Esophagus (tissue), 2 donors: ENCODE data around the gene PCBD1. TPM values are rescaled to one million over a fixed set of nuclear protein-coding genes. Genes with fewer than 3 reads are reported as not detected.

ENCODE experiments used
- H3K27ac ChIP-seq, 2 donors: one replicate each; pipeline ENCODE4 v1.5.1; 2013; ENCODE audit warnings: low read depth in 2 of 2, mild to moderate bottlenecking in 2 of 2, inconsistent platforms in 1 of 2, low read length in 1 of 2, moderate library complexity in 1 of 2
- H3K27me3 ChIP-seq, 2 donors: one replicate each; pipeline ENCODE4 v1.6.1; 2013; ENCODE audit warnings: low read length in 2 of 2, control low read depth in 1 of 2, mild to moderate bottlenecking in 1 of 2; ENCODE audit not compliant: insufficient read depth in 2 of 2, control insufficient read depth in 1 of 2
- H3K36me3 ChIP-seq, 2 donors: one replicate each; pipeline ENCODE4 v1.6.1; 2013; ENCODE audit warnings: low read length in 1 of 2; ENCODE audit not compliant: control insufficient read depth in 2 of 2, insufficient read depth in 2 of 2
- H3K4me1 ChIP-seq, 2 donors: one replicate each; pipeline ENCODE4 v1.6.1; 2013; ENCODE audit warnings: low read length in 1 of 2; ENCODE audit not compliant: control insufficient read depth in 2 of 2, insufficient read depth in 2 of 2
- H3K4me3 ChIP-seq, 2 donors: one replicate each; pipeline ENCODE4 v1.5.1; 2013; ENCODE audit warnings: low read length in 2 of 2, mild to moderate bottlenecking in 2 of 2, low read depth in 1 of 2, moderate library complexity in 1 of 2
- H3K9me3 ChIP-seq, 2 donors: one replicate each; pipeline ENCODE4 v1.6.1; 2013; ENCODE audit warnings: mild to moderate bottlenecking in 2 of 2, low read depth in 1 of 2, low read length in 1 of 2, moderate library complexity in 1 of 2; ENCODE audit not compliant: control insufficient read depth in 2 of 2, insufficient read depth in 1 of 2
- WGBS, 2 donors: extraction: QIAGEN DNeasy Blood & Tissue Kit; methylation state at CpG; one replicate each; pipeline ENCODE4 v1.1.7; 2013; 5-methylcytosine and 5-hydroxymethylcytosine counted together
- polyA plus RNA-seq, 2 donors: library from polyadenylated mRNA; stranded (reverse); fragments of 200-250 nt; gene quantifications; one replicate each; pipeline ENCODE4 v1.2.3, GENCODE V29; 2013
- donor health status: healthy with polysubstance abuse.
- donor health status: Bipolar disorder and iron deficiency.

PCBD1 gene
- polyA plus RNA-seq, 2 donors, result 42.5 to 60.4 TPM

- 84 to 88% methylated on average over 27 of the region's 27 CpGs for WGBS, 2 donors
- Histone ChIP-seq H3K27me3 (no peaks in the 10 kb centered on the region), H3K9me3 (no peaks in the 10 kb centered on the region), H3K36me3 (no peaks in the 10 kb centered on the region), H3K27ac (no peak overlapping the region), H3K4me3 (no peak overlapping the region), H3K4me1 (no peaks in the 10 kb centered on the region)
Observed at GRCh38 chr10:70905071-70906021, 17.0 kb upstream of the PCBD1 start.

- Histone ChIP-seq H3K27me3 (no peaks in the 10 kb centered on the region), H3K27ac (no peak overlapping the region), H3K36me3 (no peaks in the 10 kb centered on the region), H3K4me1 (no peaks in the 10 kb centered on the region), H3K9me3 (no peaks in the 10 kb centered on the region), H3K4me3 (no peak overlapping the region)
- WGBS, 2 donors, result 54 to 60% methylated on average over 14 of the region's 14 CpGs
Observed at GRCh38 chr10:70903262-70903921, 15.0 kb upstream of the PCBD1 start.

- 78 to 81% methylated on average over 5 of the region's 5 CpGs for WGBS, 2 donors
- Histone ChIP-seq H3K27ac (no peak overlapping the region), H3K36me3 (no peaks in the 10 kb centered on the region), H3K4me3 (no peak overlapping the region), H3K4me1 (no peaks in the 10 kb centered on the region), H3K9me3 (no peaks in the 10 kb centered on the region), H3K27me3 (no peaks in the 10 kb centered on the region)
Observed at GRCh38 chr10:70902661-70903261, 14.4 kb upstream of the PCBD1 start.

DNA sequence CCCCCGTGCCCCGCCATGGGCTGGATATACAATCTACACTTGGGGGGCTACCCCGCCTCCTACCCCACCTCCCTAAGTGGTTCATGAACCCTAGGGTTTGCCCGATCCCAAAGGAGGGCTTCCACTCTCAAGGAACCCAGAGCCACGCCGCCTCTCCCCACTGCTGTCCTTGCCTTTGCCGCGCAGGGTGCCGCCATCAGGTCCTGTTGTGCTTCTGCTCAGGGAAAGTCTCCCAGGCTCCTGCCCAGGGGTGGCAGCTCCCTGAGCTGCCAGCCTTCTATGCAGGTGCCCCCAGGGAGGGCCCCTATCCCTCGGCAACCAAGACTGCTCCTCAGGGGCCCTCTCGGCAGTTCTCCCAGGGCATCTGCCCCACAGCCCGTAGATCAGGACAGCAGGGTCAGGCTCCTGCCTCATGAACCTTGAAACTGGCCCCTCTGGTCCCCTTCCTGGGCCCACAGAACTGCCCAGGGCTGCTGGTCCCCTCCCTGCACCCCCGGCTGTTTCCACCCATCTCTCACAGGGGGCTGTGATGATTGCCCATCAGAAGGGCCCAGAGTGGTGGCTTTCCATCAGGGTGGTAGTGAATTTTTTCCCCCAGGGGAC, 13.0 kb upstream of the PCBD1 start:
- 92 to 93% methylated on average over 13 of the region's 13 CpGs for WGBS, 2 donors

GRCh38 chr10:70899096-70899495, 10.7 kb upstream of the PCBD1 start:
- Histone ChIP-seq H3K4me1 (no peaks in the 10 kb centered on the region), H3K9me3 (no peaks in the 10 kb centered on the region), H3K36me3 (no peaks in the 10 kb centered on the region), H3K27me3 (no peaks in the 10 kb centered on the region), H3K27ac (no peak overlapping the region), H3K4me3 (no peak overlapping the region)
- WGBS, 2 donors, result 73 to 77% methylated on average over 4 of the region's 4 CpGs

More for the DNA sequence above, 13.0 kb upstream of the PCBD1 start:
- Histone ChIP-seq H3K36me3 (no peaks in the 10 kb centered on the region), H3K4me1 (no peaks in the 10 kb centered on the region), H3K27ac (no peak overlapping the region), H3K9me3 (no peaks in the 10 kb centered on the region), H3K4me3 (no peak overlapping the region), H3K27me3 (no peaks in the 10 kb centered on the region)

- no peak overlapping the region for H3K4me3 ChIP-seq
- WGBS, 2 donors, result 60 to 67% methylated on average over 3 of the region's 3 CpGs
- H3K4me1 ChIP-seq, result no peaks in the 10 kb centered on the region
- no peak overlapping the region for H3K27ac ChIP-seq
- no peaks in the 10 kb centered on the region for H3K36me3 ChIP-seq
- no peaks in the 10 kb centered on the region for H3K9me3 ChIP-seq
- no peaks in the 10 kb centered on the region for H3K27me3 ChIP-seq
Observed at GRCh38 chr10:70898687-70899086, 10.3 kb upstream of the PCBD1 start.

GRCh38 chr10:70896551-70896950, 8.2 kb upstream of the PCBD1 start:
- no peak overlapping the region for H3K4me3 ChIP-seq
- no peaks in the 10 kb centered on the region for H3K36me3 ChIP-seq
- no peaks in the 10 kb centered on the region for H3K9me3 ChIP-seq
- no peaks in the 10 kb centered on the region for H3K27me3 ChIP-seq
- H3K4me1 ChIP-seq, result no peaks in the 10 kb centered on the region
- WGBS, 2 donors, result 96% methylated on average over 1 of the region's 1 CpG
- H3K27ac ChIP-seq, result no peak overlapping the region

GRCh38 chr10:70894416-70894815, 6.1 kb upstream of the PCBD1 start:
- H3K27me3 ChIP-seq, result no peaks in the 10 kb centered on the region
- no peaks in the 10 kb centered on the region for H3K36me3 ChIP-seq
- no peak overlapping the region for H3K27ac ChIP-seq
- peaks cover 0 to 4% of the 10 kb centered on the region in 2 donors for H3K4me1 ChIP-seq
- H3K4me3 ChIP-seq, result no peak overlapping the region
- no peaks in the 10 kb centered on the region for H3K9me3 ChIP-seq
- WGBS, 2 donors, result 91 to 96% methylated on average over 2 of the region's 2 CpGs

DNA sequence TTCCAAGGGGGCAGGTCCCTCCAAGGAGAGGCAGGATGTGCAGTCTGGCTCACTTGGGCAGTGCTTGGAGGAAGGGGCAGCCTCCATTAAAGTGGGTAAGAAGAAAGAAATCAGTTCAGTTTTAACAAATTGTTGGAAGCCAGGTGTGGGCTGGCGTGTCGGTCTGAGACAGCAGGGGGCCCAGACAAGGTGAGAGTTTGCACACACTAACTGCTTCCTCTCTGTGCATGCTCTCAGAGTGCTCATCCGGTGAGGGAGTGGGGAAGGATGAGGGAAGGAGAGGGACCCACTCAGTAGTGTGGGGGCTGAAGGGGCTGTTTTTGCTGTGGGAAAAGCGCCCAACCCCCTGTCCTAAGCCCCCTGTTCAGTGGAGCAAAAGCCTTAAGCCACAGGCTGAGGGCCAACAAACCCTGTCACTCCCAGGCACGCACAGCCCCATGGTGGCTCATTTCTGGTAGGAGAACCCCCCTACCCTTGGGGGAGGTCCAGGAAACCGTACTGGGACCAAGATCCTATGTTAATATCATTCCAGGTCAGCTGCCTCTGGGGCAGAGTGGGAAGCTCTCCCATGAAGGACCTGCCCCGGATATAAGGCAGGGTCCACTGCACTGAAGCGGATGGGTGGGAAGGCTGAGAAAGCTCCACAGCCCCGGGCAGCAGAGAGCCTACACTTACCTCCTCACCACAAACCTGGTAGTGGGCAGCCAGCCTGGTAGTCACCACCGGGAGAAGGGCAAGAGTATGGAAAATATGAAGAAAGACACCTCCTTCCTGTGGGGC, 5.1 kb upstream of the PCBD1 start:
- Histone ChIP-seq H3K9me3 (no peaks in the 10 kb centered on the region), H3K27ac (no peak overlapping the region), H3K4me3 (no peak overlapping the region), H3K27me3 (no peaks in the 10 kb centered on the region), H3K4me1 (peaks cover 0 to 4% of the 10 kb centered on the region in 2 donors), H3K36me3 (no peaks in the 10 kb centered on the region)
- 78 to 85% methylated on average over 10 of the region's 10 CpGs for WGBS, 2 donors
